AG09309 (cell line): Measurements from ENCODE around the gene AP3B2.

Source experiments
- DNase-seq: peaks from one replicate; pipeline ENCODE4 v3.0.0-alpha.2; 2010; ENCODE audit warnings: low read depth
- H3K4me3 ChIP-seq: 2 replicates; pipeline ENCODE4 v1.5.1; 2011; ENCODE audit warnings: mild to moderate bottlenecking, low read depth, low read length, moderate library complexity; ENCODE audit not compliant: control insufficient read depth
- TF ChIP-seq, protein P1 (sequence below): IDR thresholded peaks from 2 replicates; pipeline ENCODE4 v1.5.1; 2011; ENCODE audit warnings: mild to moderate bottlenecking, low read depth, low read length, inconsistent platforms; ENCODE audit not compliant: insufficient read depth, control insufficient read depth; ENCODE audit errors: missing control alignments

AP3B2 gene

DNA sequence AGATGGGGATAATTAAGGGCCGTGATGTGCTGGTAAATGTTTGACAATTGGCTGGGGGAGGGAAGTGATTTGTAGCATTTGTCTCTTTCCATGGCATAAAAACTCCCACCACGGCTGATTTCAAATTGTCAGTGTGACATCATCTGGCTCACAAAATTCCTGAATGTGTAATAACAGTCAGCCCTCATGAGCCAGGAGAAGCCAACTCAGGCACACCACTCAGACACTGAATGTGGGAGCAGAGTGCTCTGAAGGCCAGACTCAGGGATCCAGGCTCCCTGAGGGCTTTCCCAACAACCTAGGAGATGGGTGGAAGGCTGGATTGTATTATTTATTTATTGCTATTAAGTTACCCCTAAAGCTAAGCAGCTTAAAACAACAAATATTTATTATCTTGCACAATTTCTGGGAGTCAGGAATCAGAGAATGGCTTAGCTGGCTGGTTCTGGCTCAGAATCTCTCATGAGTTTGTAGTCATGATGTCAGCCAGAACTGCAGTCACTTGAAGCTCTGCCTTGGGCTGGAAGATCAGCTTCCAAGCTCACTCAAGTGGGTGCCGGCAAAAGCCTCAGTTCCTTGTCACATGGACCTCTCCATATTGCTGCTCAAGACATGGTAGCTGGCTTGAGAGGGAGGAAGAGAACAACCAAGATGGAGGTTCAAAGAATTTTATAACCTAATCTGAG, 56.0 kb downstream of the AP3B2 start:
- no peak for DNase-seq
- TF ChIP-seq, protein P1, sequence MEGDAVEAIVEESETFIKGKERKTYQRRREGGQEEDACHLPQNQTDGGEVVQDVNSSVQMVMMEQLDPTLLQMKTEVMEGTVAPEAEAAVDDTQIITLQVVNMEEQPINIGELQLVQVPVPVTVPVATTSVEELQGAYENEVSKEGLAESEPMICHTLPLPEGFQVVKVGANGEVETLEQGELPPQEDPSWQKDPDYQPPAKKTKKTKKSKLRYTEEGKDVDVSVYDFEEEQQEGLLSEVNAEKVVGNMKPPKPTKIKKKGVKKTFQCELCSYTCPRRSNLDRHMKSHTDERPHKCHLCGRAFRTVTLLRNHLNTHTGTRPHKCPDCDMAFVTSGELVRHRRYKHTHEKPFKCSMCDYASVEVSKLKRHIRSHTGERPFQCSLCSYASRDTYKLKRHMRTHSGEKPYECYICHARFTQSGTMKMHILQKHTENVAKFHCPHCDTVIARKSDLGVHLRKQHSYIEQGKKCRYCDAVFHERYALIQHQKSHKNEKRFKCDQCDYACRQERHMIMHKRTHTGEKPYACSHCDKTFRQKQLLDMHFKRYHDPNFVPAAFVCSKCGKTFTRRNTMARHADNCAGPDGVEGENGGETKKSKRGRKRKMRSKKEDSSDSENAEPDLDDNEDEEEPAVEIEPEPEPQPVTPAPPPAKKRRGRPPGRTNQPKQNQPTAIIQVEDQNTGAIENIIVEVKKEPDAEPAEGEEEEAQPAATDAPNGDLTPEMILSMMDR: no peak
- no peak overlapping the region for H3K4me3 ChIP-seq

DNA sequence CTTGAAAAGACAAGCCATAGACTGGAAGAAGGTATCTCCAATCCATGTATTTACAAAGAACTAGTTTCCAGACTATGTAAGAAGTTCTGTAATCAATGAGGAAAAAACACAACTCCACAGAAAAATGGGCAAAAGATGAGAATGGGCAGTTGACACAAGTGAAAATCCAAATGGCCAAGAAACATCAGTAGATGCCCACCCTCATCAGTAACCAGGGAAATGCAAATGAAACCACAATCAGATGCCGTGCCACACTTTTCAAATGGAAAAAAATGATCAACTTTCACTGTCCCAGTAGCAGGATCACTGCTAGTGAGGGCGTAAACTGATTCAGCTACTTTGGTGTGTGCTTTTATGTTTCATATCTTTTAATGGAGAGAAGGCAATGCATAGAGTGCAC, 58.0 kb downstream of the AP3B2 start:
- no peak for DNase-seq
- TF ChIP-seq, protein P1: no peak
- no peak overlapping the region for H3K4me3 ChIP-seq

DNA sequence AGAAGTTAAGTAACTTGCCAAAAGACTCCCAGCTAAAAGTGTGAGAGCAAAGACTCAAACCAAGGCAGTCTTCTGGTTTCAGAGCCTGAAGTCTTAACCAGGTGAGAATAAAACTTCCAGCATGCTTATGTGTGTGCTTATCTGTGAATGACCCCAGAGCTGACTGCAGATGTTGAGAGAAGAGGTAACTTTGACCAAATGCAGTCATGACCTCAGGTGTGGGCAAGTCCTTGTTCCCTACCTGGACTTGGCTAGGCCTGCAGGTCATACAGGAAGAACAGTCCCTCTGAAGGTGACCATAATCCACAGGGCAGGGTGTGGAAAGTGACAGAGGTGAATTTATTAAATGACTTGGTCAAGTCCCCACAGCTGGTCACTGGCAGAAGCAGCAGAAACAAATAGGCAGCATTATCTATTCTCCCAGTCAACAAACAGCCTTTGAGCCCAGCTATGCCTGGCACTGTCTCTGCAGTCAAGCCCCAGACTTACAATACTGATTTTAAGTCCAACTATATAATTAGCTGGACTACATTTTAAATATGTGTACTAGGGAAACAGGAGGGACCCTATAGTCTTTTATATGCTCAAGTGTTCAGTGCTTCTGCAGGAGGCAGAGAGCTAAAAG, 59.5 kb downstream of the AP3B2 start:
- no peak overlapping the region for H3K4me3 ChIP-seq
- DNase-seq: no peak
- TF ChIP-seq, protein P1: no peak

DNA sequence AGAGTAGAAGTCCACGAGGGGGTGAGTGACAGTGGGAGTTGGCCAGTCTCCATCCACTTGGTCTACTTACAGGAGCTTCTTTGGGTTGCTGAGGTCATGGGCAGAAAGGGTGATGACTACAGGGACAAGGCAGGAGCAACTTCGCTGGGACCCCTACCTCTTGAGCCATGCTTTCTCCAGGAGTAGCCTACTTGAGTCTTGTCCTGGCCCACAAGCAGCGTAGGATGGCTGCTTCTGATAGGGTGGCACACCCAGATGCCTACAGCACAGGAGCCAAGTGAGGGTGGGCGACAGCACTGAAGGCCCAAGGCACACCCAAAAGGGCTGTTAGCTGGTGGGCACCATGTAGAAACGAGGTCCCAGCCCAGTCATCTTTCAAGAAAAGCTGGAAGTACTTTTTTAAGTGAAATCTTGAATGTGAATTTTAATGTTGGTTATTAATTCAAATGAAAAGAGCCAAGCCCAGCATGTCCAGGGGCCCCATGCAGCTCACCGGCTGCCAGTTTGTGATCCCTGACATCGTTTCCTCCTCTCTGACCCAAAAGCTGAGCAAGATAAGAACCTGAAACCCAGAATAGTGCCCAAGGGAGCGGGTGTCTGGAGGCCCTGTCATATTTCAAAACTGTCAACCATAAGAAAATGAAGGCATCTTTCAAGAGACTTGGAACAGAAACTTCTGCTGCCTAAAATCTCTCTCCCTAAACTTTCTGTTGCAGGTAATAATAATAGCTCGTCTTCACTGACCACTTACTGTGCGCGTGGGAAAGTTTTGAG, 60.3 kb downstream of the AP3B2 start:
- TF ChIP-seq, protein P1: no peak
- no peak overlapping the region for H3K4me3 ChIP-seq
- no peak for DNase-seq

DNA sequence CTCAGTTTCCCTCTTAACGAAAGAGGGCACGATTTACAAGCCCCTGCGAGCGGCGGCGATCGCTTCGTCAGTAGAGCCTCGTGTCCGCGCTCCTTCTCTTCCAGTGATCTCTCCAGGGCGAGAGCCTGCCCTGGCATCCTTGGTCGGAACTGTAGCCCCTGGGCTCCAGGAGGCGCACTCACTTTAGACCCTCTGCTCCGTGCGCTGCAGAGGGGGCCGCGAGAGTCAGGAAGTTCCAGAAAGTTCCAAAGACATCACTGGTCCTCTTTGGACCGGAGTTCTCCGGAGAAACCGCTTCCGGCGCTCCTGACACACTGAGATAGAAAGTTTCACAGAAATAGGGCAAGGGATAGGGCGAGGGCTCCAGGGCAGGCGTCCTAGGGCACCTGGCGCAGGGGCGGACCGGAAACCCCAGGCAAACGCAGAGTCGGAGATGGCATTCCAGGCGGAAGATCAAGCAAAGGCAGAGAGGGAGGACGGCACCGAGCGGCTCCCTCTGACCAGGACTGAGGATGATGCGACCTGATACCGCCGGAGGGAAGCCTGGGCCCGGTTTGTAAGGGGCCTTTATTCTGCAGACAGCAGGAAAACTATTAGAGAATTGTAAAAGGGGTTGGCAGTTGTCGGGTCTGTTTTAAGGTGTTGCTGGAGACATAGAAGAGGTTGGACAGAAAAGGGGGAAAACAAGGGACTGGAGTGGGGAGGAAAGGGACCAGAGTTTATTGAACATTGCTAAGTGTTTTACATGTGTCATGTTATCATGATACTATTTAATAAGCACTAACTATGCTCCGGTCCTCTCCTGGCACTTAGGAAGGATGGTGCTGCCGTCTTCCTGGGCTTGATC, 61.2 kb downstream of the AP3B2 start:
- no peak for DNase-seq
- TF ChIP-seq, protein P1: no peak
- H3K4me3 ChIP-seq: peak overlapping the region; percentile 39

DNA sequence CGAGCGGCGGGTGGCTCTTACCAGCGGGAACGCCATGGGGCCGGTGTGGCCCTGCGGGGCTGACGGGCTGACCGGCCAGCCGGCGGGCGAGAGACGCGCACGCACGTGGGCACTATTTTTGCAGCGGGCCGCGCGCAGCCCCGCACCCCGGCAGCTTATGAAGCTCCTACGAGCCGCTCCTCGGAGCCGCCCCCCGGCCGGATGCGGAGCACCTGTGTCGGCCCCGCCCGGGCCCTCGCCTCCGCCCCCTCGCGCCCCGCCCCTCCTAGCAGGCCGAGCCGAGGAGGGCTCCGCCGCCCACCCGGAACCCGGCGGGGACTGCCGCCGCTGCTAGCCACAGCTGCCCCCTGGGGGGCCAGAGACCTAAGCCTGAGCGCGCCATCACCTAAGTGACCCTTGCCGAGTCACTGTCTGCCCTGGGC, 61.8 kb downstream of the AP3B2 start:
- no peak for DNase-seq
- TF ChIP-seq, protein P1: no peak
- peak overlapping the region; percentile 39 for H3K4me3 ChIP-seq
